Activated CD8-positive, alpha-beta memory T cell treated with anti-CD3 and anti-CD28 coated beads, Interleukin-2, amount 50 U/mL, for 1 hour (primary cell): ENCODE data around the gene TNS1.
"Not testable (repeated sequence)": the region's sequence is repeated elsewhere in the genome, so short reads cannot be mapped to it uniquely, and the experiment has no call there.

ENCODE experiments used
- DNase-seq: peaks from one replicate; pipeline ENCODE4 v3.0.0-alpha.2; 2020; ENCODE audit errors: extremely low read depth

The TNS1 gene

DNA sequence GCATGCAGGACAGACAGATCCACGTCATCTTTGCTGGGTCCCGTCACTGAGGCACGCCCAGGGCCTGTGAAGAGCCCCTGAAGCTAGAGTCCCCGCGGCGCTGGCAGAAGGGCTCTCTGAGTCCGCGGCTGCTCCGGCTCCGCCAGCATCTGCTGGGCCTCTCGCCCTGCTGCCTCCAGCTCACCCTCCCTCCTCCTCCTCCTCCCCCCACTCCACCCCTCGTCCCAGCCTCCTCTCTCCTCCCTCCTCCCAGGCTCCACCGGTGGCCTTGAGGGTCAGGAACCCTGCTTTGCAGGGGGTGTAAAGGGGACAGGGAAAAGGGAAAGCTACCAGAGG, at the start of gene TNS1:
TSS of gene TNS1 (minus strand) at position 151 of the 336 bp plus-strand sequence. CDS start at position 28, 123 bp downstream.
- DNase-seq: no peak

DNA sequence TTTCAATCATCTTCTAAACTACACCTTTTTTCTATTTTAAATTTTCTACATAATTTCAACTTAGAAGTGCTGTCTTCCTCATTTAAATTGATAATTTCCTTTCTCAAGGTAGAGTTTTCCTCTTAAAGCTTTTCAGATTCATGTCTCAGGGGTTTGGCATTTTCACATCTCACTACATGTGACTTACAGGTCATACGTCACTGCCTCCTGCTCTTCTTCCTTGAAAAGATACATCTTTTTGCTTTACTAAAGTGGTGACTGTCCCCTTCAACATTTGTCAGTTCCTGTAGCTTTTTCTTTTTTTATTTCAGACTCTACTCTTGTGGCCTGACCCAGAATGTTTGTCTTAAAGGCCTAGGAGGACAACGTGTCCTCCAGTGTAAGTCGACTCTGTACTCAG, 49.1 kb upstream of the TNS1 start:
- no peak for DNase-seq

DNA sequence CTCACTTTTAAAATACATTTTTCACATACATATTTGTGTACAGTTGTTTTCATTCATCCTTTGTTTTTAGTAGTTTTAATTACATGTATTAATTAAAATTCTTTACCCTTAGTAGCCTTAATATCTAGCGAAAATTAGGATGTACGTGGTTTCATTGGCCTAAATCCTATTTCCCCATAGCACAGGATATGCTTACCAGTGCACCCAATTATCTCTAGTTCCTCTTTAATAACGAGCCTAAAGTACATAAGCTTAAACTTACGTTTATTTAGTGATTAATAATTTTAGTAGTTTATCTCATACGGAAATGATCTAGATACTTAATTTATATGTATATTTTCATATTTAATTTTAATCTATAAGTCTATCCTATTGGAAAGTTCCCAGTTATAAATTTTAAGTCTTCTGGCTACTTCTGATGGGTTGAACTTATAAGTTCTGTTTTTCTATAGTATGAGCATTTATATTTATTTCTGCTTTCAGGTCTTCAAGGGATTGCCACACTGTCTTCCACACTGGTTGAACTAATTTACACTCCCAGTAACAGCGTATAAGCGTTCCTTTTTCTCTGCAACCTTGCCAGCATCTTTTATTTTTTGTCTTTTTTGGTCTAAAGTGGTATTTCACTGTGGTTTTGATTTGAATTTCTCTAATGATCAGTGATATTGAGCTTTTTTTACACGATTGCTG, 44.9 kb upstream of the TNS1 start:
- DNase-seq: no peak

DNA sequence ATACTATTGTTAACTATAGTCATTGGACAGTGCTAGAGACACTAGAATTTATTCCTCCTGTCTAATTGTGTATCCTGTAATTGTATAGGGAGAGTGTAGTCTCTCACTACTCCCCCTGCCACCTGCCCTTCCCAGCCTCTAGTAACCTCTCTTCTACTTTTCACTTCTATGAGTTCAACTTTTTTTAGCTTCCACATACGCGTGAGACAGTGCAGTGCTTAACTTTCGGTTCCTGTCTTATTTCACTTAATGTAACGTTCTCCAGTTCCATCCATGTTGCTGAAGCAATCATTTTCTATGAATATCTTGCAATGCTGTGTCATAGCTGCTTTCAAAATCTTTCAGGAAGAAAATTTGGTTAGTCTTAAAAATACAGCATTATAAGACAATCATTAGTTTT, 43.4 kb upstream of the TNS1 start:
- DNase-seq: no peak

DNA sequence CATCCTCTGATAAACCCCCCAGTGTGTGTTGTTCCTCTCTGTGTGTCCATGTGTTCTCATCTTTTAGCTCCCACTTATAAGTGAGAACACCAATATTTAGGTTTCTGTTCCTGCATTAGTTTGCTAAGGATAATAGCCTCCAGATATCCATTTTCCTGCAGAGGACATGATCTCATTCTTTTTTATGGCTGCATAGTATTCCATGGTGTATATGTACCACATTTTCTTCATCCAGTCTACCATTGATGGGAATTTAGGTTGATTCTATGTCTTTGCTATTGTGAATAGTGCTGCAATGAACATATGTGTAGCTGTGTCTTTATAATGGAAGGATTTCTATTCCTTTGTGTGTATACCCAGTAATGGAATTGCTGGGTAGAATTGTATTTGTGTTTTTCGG, 41.8 kb upstream of the TNS1 start:
- not testable (repeated sequence) for DNase-seq

DNA sequence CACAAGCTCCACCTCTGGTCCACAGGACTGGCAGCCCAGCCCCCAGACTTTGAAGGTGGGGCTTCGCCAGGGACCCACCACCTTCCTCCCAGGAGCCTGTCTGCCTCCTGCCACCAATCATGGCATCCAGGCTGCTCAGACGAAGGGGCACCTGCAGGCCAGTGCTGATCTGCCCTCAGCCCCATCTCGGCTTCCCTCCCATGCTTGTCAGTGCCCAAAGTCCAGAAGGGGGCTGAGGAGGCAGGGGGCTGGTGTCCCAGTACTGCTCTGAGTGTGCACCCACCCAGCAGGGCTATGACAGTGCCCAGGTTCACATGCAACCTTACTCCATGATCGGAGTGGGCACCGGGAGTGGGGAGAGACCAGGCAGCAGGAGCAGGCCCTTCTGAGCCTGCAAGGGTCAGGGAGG, 40.9 kb upstream of the TNS1 start:
- no peak for DNase-seq

DNA sequence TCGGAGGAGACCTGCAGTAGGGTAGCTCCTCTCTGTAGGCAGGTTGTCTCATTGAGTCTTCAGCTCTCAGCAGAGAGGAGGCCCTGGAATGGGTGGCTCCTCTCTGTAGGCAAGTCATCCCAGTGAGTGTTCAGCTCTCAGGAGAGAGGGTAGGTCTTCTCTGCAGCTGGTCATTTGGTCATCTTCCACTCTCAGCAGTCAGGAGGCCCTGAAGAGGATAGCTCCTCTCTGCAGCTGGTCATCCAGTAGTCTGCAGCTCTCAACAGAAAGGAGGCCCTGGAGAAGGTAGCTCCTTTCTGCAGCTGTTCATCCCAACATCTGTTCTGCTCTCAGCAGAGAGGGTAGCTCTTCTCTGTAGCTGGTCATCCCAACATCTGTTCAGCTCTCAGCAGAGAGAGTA, 40.3 kb upstream of the TNS1 start:
- no peak for DNase-seq

DNA sequence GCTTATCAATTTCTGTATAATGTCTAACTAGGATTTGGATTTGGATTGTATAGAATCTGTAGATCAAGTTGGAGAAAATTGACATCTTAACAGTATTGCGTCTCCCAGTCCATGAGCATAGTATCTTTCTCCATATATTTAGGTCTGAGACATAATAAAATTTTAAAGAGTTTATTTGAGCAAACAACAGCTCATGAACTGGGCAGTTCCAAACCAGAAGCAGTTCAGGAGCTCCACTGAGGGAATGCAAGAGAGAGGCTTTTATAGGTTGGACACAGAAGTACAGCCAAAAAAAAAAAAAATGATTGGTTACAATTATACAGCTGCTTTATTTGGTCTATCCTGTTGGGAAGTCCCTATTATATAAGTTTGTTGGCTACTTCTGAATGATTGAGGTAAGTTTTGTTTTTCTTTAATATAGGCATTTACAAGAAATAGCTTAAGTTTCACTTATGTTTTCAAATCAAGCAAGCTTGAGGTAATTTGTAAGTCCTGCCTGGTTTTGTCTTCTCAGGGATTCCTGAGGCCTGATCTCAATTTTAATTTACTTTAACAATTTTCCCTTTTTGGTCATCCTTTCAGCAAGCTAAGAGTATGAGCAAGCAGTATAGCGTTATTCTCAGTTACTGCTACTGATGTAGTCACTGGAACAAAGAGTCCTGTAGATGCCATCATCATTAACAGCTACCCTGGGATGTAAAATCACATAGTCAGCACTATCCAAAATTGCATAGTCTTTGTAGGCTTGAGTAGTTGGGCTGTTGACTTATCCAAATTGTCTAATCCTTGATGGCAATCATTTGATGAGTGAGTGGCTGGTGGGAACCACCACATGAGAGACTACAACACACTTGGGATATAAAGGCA, 38.7 kb upstream of the TNS1 start:
- DNase-seq: no peak

DNA sequence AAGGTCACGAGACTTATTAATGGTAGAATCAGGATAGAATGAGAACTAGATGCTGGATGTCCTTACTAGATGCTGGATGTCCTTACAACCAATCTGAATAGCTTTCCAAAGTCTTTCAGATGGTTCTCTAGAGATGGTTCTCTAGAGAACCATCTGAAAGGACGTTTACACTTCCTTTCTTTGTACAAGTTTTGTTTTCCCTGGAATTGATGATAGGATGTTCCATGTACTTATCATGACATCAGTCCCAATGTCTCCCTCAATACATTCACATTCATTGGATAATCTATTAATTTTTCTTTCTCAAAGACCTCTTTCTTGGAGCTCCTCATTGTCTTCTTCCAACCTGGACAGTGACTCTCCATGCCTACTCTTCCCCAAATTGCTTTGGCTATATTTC, 38.1 kb upstream of the TNS1 start:
- DNase-seq: no peak

DNA sequence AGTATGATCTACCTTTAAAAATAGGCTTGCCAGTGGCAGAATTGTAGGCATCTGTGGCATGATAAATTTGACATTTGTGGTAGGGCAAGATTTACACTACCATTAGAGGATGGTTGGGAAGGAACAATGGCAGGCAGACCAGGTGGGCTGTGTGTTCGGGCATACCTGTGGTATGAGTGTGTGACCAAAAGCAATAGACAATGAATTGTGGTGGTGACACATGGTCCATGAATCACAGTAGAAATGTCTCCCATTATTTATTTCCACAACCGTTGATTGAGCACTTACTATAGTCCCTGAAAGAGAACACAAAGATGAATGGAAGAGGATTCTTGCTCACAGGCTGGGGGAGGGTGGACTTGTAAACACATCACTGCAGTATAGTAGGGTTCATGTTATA, 36.4 kb upstream of the TNS1 start:
- DNase-seq: no peak

DNA sequence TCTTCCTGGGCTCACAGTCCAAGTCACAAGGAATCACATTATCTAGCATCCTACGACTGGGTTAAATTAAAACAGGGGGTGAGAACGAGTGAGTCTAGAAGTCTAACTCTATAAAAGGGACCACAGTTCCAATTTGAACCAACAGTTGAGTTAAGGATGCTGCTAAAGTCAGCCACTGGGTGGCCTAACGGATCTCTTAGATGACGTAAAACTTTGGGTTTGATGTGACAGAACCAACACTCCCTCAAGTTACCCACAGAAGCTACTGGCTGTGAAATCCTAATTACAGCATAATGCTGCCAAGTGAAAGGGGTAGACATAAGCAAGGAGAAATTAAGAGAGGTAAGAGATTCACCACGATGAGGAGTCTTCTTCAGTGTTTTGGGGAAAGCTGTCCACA, 33.6 kb upstream of the TNS1 start:
- DNase-seq: no peak

DNA sequence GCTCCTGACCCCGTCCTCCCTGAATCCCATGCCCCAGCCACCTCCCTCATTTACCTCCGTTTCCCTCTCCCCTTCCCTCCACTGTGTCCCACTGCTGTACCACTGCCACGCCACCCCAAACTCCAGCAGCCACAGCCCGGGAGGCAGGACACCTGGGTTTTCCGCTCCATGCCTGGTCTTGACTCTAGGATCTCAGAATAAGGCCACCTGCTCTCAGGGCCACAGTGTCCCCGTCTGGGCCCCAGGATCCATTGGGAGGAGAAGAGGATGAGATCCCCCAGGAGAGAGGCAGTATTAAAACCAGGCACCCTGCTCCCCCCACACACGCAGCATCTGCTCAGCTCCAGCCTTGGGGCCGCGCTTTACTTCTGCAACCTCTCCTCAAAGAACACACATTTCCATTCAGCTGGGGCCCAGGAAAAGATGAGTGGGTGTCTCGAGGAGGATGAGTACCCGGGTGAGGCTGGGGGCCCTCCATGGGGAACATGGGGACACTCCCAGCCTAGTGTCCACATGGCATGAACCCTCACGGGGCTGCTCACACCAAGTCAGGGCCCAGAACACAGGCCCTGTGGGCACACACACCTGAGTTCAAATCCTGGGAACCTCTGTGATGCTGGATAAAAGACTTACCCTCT, 32.8 kb upstream of the TNS1 start:
- no peak for DNase-seq

DNA sequence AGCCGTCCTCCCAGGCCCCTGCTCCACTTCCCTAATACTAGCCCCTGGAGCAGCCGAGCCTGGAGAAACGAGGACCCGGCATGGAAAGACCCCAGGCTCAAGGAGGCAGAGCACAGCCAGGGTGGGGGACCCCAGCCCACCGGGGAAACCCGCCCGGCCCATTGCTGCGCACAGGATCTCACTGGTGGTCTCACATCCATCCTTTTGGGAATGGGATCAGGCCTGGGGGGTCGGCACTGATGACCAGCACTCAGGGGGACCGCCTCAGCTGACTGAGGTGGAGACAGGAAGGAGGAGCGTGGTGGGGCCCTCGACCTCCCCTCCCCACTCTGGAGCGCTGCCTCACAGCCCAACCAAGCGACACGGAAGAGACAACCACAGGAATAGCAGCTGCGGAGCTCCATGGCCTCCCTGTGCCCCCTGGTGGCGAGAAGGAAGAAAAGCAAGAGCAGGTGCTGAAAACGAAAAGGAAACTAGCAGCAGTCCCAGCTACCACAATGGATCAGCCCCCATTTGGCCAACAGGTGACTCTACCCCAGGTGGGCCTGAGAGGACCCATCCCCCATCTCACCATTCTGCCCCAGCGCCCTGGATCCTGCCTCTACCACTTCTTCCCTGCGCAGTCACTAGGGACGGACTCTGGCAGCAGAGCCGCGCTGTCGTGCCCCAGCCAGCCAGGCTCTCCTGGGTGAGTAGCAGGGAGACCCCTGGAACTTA, 31.9 kb upstream of the TNS1 start:
- peak; percentile 12 for DNase-seq

DNA sequence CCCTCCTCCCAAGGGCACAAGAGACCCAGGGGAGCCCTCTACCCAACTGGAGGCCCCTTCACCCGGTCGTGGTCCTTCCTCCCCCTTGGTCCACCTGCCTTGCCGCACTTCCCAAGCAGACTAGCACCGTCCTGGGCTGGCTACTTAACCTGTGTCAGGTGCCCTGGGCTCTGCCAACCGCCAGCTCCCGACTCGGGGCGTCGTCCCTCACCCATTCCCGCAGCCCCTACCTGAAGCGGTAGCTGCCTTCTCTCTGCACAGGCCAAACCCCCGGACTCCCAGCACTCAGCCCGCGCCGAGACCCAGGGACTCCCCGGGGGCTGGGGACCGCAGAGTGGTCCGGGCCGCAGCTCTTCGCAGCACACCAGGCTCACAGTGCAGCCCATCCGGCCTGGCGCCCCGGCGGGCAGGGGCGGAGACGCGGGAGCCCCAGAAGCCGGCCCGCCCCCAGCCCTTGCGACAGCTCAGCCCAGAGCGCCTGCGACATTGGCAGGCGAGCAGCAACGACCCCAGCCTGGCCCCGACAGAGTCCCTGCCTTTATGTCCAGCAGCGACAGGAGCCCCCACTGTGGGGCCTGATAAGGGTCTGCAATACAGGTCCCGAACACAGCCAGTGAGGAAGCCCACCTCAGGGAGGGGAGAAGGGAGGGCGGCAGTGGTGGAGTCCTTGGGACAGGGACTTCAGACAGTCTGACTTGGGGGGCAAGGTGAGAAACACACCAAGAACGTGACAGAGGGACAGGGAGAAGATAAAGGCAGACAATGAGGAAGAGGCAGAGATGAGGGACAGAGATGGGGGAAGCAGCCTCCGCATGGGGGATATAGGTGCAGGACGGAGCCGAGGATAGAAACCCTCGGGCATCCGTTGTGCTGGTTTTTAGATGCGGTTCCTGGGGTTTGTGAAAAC, 31.0 kb upstream of the TNS1 start:
- DNase-seq: no peak

DNA sequence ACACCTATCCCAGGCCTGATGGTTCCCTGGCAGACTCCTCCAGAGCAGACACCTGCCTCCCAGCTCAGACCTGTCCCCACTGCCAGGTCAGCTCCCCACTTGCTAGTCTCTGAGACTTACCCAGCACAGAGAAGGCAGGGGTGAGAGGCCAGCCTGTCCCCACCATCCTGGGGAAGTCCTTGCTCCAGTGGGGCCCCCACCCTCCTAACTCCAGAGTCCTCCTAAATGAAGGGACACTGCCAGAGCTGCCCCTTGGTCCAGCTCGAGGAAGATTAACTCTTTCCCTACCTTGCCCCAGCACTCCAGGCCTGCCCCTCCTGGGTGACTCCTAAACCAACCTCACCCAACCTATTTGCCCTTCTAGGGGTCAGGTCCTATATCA, 30.4 kb upstream of the TNS1 start:
- DNase-seq: no peak

DNA sequence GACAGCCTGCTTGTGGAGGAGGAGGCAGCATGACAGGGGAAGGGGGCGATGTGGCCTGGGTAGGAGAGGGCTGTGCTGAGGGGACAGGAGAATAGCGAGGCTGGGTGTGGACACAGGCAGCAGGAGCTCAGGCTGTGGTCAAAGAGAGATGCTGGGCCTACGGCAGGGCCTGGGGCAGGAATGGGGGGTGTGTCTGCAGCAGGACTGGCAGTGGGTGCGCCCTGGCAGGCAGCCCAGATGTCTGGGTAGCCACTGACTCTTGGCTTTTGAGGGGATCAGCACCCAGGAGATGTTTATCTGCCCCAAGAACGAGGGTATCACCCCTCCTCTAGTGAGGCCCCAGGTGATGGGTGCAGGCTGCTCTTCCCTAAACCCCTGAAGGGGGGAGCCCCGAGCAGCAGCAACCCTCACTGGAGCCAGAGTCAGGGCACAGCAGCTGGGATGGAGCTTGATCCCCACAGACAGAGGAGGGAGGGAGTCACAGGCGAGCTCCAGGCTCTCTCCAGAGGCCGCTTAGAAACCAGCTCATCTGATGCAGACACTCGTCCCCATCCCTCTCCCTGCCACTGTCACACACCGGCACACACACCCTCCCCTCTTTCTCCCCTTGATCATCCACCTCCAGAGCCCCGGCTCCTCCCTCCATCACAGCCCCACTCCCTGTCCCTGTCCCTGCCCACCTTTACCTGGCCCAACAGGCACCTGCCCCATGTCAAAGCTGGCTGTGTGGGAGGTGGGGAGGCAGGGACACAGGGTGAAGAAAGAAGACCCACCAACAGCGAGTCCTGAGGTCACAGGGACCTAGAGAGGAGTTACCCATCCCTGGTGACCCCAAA, 29.8 kb upstream of the TNS1 start:
- no peak for DNase-seq

DNA sequence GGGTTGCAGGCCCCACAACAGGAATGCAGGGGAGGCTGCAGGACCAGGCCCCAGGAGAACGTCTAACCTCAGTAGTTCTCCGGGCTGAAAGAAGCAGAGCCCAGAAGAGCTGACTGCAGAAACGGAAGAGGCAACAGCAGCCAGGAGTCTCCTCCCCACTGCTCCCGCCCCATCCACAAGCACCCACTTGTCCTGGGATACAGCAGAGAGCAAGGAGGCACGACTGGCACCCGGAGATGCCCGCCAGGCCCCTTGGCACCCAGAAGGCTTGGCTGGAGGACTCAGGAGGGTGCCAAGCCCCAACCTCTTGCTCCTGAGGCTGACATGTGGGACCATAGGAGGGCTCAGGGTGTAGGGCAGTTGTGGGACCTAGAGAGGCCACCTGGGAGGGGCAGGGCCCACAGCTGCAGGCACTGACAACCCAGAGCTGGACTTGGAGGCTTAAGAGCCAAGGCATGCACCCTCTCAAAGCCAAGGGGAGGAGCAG, 29.0 kb upstream of the TNS1 start:
- no peak for DNase-seq

DNA sequence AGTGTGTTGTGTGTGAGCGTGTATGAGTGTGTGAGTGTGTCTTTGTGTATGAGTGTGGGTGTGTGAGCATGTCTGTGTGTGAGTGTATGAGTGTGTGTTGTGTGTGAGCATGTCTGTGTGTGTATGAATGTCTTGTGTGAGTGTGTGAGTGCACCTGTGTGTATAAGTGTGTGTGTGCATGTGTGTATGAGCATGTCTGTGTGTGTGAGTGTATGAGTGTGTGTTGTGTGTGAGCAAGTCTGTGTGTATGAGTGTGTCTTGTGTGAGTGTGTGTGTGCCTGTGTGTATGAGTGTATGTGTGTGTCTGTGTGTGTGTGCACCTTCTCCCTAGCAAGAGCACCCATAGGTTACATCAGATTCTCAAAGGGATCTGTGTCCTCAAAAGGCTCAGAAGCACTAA, 28.5 kb upstream of the TNS1 start:
- DNase-seq: no peak

DNA sequence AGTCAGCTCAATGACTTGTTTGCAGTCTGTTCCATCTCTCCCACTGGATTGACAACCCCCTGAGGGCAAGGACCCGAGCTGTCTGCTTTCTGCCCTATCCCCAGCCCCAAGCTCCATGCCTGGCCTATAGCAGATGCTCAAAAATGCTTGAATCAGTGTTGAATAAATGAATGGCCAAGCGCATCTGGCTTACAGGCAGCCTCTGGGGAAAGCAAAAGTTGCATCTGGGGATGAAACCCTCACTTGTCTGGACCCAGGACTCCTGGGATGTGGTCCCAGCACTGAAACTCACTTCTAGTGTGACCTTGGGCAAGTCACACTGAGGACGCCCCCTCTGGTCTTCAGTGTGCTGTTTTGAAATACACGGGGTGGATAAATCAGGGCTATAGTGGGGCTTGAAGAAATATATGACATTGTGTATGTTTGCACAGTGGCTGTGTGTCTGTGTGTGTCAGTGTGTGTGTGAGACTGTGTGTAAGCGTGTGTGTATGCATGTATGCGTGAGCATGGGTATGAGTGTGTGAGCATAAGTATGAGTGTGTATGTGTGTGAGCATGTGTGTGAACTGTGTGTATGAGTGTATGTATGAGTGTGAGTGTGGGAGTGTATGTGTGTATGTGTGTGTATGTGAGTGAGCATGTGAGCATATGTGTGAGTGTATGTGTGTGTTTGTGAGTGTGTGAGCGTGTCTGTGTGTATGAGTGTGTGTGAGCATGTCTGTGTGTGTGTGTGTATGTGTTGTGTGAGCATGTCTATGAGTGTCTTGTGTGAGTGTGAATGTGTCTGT, 27.8 kb upstream of the TNS1 start:
- no peak for DNase-seq
